BE2C (cell line): Measurements from ENCODE around the gene ITCH.
"Not testable (repeated sequence)": the region's sequence is repeated elsewhere in the genome, so short reads cannot be mapped to it uniquely, and the experiment has no call there.

Experiments
- DNase-seq: peaks from one replicate; pipeline ENCODE4 v3.0.0-alpha.2; 2020
- H3K27me3 ChIP-seq: fragments of 250-450 bp; sonication (Bioruptor Pico); 2 replicates; pipeline ENCODE4 v1.5.1; 2020; ENCODE audit warnings: mild to moderate bottlenecking
- H3K36me3 ChIP-seq: fragments of 250-450 bp; sonication (Bioruptor Pico); 2 replicates; pipeline ENCODE4 v1.5.1; 2020; ENCODE audit warnings: mild to moderate bottlenecking
- H3K4me1 ChIP-seq: fragments of 250-450 bp; sonication (Bioruptor Pico); 2 replicates; pipeline ENCODE4 v1.5.1; 2020
- H3K4me3 ChIP-seq: 2 replicates; pipeline ENCODE4 v1.5.1; 2011; ENCODE audit warnings: low read depth, low read length
- H3K9me3 ChIP-seq: fragments of 250-450 bp; sonication (Bioruptor Pico); 2 replicates; pipeline ENCODE4 v1.5.1; 2020
- TF ChIP-seq, protein P1 (sequence below): IDR thresholded peaks from 2 replicates; pipeline ENCODE4 v1.5.1; 2012; ENCODE audit warnings: mild to moderate bottlenecking, low read depth, low read length

Gene ITCH

DNA sequence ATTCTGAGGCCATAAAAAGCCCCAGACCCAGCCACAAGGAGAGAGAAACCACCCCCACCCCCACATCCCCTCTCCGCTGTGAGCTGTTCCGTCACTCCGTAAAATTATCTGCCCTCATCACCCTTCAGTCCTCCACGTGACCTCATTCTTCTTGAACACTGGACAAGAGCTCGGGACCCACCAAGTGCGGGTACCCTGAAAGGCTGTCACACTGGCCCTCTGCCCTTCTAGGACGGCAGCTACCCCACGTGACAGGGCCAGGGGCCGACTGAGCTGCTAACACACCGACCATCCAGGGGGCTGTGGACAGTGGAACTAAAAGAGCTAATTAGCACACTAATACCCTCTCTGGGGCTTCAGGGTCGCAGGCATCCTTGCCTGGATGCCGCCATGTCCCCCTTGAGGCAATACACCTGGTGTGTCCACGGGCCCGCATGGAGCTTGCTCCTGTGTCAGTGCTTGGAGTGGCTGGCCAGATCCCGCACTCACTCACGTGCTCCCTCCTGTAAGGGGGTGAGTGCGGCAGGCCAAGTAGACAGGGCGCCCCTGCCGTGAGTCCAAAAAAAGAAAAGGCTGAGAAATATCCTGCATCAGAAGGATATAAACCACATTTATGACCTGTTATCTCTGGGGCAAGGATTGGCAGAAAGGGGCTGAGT, 30.7 kb upstream of the ITCH start:
- Histone ChIP-seq H3K4me1 (no peaks in the 10 kb centered on the region), H3K9me3 (no peaks in the 10 kb centered on the region), H3K36me3 (no peaks in the 10 kb centered on the region), H3K4me3 (no peak overlapping the region), H3K27me3 (no peaks in the 10 kb centered on the region)
- no peak for DNase-seq
- TF ChIP-seq, protein P1, sequence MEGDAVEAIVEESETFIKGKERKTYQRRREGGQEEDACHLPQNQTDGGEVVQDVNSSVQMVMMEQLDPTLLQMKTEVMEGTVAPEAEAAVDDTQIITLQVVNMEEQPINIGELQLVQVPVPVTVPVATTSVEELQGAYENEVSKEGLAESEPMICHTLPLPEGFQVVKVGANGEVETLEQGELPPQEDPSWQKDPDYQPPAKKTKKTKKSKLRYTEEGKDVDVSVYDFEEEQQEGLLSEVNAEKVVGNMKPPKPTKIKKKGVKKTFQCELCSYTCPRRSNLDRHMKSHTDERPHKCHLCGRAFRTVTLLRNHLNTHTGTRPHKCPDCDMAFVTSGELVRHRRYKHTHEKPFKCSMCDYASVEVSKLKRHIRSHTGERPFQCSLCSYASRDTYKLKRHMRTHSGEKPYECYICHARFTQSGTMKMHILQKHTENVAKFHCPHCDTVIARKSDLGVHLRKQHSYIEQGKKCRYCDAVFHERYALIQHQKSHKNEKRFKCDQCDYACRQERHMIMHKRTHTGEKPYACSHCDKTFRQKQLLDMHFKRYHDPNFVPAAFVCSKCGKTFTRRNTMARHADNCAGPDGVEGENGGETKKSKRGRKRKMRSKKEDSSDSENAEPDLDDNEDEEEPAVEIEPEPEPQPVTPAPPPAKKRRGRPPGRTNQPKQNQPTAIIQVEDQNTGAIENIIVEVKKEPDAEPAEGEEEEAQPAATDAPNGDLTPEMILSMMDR, result no peak

DNA sequence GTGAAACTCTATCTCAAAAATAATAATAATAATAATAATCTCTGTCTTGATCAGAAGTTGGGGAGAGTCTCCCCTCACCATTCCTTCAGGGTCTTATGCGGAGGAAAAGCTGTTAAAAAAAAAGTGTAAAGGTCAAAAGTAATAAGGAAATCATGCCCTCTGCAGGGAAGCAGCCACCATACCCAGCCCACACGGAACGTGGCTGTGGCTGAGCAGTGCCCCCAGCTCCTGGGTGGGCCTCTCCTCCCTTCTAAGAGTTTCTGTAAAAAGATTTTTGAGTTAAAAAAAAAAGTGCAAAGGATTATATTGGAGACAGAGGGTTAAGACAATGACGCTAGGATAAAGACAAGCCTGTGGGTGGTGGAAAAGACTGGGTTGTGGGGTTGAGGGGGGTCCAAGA, 29.3 kb upstream of the ITCH start:
- no peak for DNase-seq
- H3K27me3 ChIP-seq, result no peaks in the 10 kb centered on the region
- no peak overlapping the region for H3K4me3 ChIP-seq
- no peaks in the 10 kb centered on the region for H3K4me1 ChIP-seq
- TF ChIP-seq, protein P1, result no peak
- H3K9me3 ChIP-seq, result no peaks in the 10 kb centered on the region
- no peaks in the 10 kb centered on the region for H3K36me3 ChIP-seq

DNA sequence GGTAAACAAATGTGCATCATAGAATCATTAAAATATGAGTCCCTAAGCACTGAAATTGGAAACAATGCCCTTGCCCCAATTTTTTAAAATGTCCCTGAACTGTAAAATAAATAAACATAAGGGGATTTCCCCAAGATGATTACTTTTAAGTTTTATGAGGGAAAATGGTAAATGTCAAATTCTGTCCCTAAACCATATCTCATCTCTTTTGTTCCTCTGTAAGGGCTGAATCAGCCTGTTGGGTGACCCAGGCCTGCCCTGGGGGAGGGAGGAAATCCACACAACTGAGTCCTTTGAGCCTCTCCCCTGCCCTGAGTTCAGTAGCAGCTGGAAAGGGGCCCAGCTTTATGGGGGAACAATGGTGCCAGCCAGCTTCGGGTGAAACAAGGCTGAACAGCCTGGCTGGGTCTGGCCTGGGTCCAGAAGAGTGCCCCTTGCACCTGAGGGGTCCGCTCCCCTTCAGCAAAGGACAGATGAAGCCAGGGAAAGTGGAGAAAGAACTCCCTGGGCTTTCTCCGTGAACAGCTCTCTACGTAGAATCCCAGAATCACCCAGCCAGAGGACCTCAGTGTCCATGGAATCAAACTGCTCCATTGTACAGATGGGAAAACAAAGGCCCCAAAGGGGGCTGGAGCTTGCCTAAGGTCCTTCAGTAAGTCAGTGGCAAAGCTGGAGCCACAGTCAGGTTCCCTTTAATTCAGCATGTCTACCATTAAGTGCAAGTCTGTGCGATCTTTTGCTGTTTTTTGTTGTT, 28.2 kb upstream of the ITCH start:
- no peaks in the 10 kb centered on the region for H3K27me3 ChIP-seq
- no peaks in the 10 kb centered on the region for H3K9me3 ChIP-seq
- H3K4me3 ChIP-seq, result no peak overlapping the region
- TF ChIP-seq, protein P1, result no peak
- no peak for DNase-seq
- H3K4me1 ChIP-seq, result no peaks in the 10 kb centered on the region
- no peaks in the 10 kb centered on the region for H3K36me3 ChIP-seq

DNA sequence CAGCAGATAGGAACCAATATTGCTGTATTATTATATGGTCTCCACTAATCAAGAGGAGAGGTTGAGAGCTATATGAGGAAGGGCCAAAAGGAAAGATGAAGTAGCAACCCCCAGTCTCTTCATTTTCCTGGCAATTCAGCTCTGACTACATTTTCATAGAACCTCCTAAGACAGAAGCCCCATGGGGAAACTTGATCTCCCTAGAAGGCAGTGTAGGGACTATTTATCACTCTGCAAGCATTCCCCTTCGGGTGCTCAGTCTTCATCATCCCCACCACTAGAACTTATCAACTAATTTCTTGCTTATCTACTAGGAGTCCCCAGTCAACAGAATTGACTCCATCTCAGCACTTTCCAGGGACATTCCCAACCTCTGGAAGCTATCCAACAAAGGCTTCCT, 25.5 kb upstream of the ITCH start:
- Histone ChIP-seq H3K36me3 (no peaks in the 10 kb centered on the region), H3K4me1 (no peaks in the 10 kb centered on the region), H3K27me3 (no peaks in the 10 kb centered on the region), H3K4me3 (no peak overlapping the region), H3K9me3 (no peaks in the 10 kb centered on the region)
- DNase-seq, result no peak
- TF ChIP-seq, protein P1, result no peak

DNA sequence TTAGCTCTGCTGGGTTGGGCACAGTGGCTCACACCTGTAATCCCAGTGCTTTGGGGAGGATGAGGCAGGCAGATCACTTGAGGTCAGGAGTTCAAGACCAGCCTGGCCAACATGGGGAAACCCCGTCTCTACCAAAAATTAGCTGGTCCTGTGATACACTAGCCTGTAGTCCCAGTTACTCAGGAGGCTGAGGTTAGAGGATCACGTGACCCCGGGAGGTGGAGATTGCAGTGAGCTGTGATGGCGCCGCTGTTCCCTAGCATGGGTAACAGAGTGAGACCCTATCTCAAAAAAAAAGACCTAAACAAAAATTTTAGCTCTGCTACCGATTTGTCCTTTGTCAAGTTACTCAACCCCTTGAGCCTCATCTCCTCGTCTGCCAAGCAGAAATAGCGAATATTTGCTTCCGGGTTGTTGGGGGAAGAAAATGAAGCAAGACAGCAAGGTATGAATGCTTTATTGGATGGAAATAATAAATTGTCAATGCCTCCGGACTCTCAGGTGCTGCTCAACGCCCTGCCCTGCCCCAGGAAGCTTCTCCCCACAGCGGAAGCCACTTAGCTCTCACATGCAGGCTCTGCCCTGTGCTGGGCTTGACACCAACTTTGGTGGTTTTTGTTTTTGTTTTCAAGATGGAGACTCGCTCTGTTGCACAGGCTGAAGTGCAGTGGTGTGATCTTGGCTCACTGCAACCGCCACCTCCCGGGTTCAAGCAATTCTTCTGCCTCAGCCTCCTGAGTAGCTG, 24.9 kb upstream of the ITCH start:
- H3K27me3 ChIP-seq, result no peaks in the 10 kb centered on the region
- no peak overlapping the region for H3K4me3 ChIP-seq
- DNase-seq, result no peak
- no peaks in the 10 kb centered on the region for H3K9me3 ChIP-seq
- H3K4me1 ChIP-seq, result no peaks in the 10 kb centered on the region
- no peaks in the 10 kb centered on the region for H3K36me3 ChIP-seq
- TF ChIP-seq, protein P1, result no peak

DNA sequence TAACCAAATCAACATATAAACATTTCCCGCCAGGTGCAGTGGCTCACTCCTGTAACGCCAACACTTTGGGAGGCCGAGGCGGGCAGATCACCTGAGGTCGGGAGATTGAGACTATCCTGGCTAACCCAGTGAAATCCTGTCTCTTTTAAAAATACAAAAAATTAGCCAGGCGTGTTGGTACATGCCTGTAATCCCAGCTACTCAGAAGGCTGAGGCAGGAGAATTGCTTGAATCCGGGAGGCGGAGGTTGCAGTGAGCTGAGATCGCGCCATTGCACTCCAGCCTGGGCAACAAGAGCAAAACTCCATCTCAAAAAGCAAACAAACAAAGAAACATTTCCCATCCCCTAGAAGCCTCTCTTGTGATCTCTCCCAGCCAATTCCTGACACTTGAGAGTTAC, 22.3 kb upstream of the ITCH start:
- not testable (repeated sequence) for H3K27me3 ChIP-seq, H3K9me3 ChIP-seq, H3K4me1 ChIP-seq, DNase-seq, H3K4me3 ChIP-seq, H3K36me3 ChIP-seq

DNA sequence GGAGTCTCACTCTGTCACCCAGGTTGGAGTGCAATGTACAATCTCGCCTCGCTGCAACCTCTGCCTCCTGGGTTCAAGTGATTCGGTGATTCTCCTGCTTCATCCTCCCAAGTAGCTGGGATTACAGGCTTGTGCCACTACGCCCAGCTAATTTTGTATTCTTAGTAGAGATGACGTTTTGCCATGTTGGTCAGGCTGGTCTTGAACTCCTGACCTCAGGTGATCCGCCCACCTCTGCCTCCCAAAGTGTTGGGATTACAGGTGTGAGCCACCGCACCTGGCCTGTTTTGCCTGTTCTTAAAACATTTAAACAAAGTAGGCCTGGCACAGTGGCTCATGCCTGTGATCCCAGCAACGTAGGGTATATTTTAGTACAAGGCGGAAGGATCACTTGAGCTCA, 21.9 kb upstream of the ITCH start:
- not testable (repeated sequence) for H3K4me1 ChIP-seq, H3K9me3 ChIP-seq, H3K36me3 ChIP-seq, H3K4me3 ChIP-seq, H3K27me3 ChIP-seq, DNase-seq
